Stimulated activated CD8-positive, alpha-beta memory T cell treated with anti-CD3 and anti-CD28 coated beads, Interleukin-15, amount 100 ng/mL, for 48 hours (primary cell): ENCODE data around the gene HTR6.
"Not testable (repeated sequence)": the region's sequence is repeated elsewhere in the genome, so short reads cannot be mapped to it uniquely, and the experiment has no call there.

Source experiments
- DNase-seq, 2 donors: peaks; one replicate each; pipeline ENCODE4 v3.0.0-alpha.2; 2020; ENCODE audit warnings: low read depth in 2 of 2

The HTR6 gene

GRCh38 chr1:19664453-19665185 is at the start of gene HTR6:
Gene HTR6, plus strand, starts transcription at chr1:19664875. Its CDS starts 879 bp downstream, at chr1:19665754.
- no peak for DNase-seq

GRCh38 chr1:19615438-19615837 is 49.2 kb upstream of the HTR6 start:
- no peak for DNase-seq

DNA sequence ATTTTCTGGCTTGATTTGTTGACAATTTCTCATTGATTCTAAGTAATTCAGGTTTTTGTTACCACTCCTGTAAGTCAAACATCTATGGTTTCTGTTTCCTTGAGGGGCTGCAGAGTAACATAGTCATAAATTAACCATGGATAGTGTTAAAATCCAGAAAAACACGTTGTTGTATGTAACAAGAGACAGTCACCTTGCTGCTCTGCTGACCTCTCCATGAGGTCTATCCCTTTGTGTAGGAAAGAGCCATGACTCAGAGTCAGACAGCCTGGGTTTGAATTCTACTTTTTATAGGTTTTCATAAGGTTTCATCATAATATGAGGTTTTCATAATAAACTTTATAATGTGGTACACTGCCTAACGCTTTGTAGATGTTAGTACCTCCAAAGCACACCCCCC is 48.2 kb upstream of the HTR6 start:
- DNase-seq, result no peak

DNA sequence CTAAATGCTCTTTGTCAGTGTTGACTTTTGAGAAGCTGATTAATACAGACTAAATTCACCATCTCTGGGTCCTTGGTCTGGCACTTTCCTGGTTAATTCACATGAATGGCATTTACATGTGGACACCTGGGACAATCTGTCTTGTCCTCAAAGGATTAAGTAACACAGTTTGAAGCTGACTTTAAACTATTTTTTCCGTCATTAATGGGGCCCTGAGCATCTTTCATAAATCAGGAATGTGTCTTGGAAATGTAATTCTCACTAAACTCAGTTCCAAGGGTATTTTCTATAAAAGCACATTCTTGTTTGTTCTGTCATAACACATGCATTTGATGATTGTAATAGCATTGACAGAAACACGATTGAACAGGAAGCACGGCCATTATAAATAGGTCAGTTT is 47.3 kb upstream of the HTR6 start:
- no peak for DNase-seq

DNA sequence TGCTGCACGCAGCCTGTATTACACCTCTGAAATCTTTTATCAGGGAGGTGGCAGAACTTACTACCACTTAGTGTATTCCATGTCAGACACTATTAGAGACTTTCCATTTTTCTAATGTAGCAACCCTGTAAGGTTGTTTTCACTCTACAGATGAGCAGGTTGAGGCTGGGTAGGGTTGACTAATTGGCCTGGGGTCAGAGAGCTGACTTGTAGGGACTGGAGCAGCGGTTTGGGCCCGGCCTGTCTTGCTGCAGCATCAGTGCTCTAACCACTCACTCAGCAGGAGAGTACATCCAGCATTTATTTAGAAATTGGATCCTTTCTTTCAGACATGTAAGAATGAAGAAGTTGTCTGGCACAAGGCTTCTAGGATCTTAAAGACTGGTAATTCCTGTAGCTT is 46.2 kb upstream of the HTR6 start:
- DNase-seq, result no peak

GRCh38 chr1:19619697-19620384 is 44.8 kb upstream of the HTR6 start:
- no peak for DNase-seq

GRCh38 chr1:19620786-19621185 is 43.9 kb upstream of the HTR6 start:
- DNase-seq, result no peak

DNA sequence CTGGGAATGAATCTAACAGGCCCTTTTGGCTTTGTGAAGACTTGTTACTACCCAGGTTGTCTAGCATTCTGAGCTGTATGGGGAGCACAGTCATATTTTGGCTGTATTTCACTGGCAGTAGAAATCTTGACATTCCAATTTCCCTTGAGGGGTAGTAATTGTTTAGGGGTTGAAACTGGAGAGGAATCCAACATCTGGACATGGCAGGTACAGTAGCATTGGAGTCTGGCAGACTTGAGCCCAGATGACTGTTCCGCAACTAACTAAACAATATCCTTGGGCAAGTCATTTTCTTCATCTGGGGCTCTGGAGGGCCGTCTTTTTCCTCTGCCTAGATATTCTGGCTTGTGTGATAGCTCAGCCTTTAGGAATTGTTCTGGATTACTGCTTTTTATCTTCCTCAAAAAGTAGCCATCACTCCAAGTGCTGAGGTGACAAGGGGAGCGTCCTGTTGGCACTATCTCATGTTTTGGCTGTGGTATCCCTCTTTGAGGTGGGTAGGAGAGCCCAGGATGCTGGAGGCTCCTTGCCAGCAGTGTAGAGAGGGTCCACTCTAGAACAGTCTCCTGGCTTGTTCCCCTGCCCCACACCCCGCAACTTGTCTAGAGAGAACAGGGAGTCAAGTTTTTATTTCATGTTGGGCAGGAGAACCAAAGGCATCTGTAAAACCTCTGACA is 43.3 kb upstream of the HTR6 start:
- DNase-seq, result no peak

DNA sequence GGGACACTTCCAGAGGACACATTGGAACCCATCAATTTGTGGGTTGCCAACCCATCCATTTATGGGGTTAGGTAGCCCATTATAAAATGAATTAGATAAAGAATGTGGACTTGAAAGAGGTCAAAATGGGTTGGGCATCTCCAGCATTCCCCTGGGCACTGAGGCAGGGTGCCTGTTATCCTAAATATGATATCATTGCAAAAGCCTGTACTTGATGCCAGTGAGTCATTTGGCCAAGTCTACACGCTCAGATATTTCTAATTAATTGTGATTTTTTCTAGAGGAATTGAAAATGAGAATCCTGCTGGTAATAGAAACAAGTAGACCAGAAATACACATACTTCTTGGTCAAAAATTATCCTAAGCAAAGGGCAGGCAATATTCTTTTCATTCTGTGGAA is 42.5 kb upstream of the HTR6 start:
- DNase-seq, result no peak

- no peak for DNase-seq
These were observed 41.2 kb upstream of the HTR6 start for GRCh38 chr1:19623523-19623922.

- DNase-seq, result no peak
These were observed 39.3 kb upstream of the HTR6 start for GRCh38 chr1:19625291-19625937.

DNA sequence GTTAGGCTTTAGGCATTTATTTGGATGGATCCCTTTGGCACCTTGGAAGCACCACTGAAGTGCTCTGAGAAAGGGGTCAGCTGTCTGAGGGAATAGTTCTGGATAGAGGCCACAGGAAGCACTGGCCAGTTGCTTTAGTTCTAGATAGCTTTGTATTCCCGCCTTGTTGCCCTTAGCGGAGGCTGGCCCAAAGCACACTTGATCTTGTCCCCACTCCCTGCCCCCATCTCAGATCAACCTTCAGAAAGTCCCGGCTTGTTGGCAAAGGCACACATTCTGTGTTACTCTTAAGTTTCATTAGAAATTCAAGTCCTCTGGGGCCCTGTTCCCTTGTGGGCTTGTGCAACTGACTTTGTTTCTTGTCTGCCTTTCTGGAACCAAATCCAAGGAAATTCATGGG is 35.8 kb upstream of the HTR6 start:
- DNase-seq, result no peak

GRCh38 chr1:19629357-19629756 is 35.3 kb upstream of the HTR6 start:
- no peak for DNase-seq

GRCh38 chr1:19630192-19630591 is 34.5 kb upstream of the HTR6 start:
- DNase-seq, result not testable (repeated sequence)

DNA sequence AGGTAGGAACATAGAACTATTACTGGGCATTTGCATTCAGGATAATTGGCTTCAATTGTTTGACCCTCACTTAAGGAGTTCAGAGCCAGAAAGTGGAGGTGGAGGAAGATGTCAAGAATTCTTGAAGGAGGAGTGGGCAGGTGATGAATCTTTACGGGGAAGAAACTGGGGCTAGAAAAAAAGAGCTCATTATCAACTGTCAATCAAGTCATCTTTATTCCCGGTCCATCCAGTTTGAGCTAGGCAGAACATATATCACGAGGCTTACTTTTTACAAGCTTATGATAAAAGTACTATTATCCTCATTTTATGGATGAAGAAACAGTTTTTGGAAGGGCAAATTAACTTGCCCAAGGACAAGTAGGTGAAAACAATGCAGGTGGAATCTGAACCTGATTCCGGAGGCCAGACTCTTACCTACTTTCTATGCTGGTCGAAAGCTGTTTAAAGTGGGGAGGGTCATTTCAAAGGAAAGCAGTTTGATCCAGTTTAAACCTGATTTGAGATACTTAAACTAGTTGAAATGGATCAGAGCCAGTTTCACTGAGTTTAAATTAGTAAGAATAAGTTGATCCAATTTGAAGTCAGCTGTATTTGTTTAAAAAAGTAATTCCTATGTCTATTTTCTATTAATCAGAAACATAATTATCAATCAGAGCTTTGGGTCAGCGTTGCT is 33.8 kb upstream of the HTR6 start:
- DNase-seq, result no peak

- DNase-seq, result no peak
These were observed 32.5 kb upstream of the HTR6 start for GRCh38 chr1:19632211-19632610.

- DNase-seq, result no peak
These were observed 31.6 kb upstream of the HTR6 start for GRCh38 chr1:19633106-19633505.

- DNase-seq, result not testable (repeated sequence)
These were observed 29.6 kb upstream of the HTR6 start for GRCh38 chr1:19635064-19635463.

DNA sequence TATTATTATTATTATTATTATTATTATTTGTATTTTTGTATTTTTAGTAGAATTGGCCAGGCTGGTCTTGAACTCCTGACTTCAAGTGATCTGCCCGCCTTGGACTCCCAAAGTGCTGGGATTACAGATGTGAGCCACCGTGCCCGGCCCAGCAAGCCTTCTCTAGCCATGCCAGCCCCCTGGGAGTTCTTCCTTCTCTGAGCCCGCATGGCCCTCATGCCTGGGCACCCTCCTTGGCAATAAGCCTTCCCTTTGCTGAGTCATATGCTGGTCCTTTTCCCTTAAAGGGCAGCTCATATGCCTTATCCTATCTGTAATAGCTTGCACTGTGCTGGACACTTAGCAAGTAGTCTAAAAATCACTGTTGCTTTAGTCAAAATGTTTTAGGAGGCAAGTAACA is 29.0 kb upstream of the HTR6 start:
- DNase-seq, result no peak

DNA sequence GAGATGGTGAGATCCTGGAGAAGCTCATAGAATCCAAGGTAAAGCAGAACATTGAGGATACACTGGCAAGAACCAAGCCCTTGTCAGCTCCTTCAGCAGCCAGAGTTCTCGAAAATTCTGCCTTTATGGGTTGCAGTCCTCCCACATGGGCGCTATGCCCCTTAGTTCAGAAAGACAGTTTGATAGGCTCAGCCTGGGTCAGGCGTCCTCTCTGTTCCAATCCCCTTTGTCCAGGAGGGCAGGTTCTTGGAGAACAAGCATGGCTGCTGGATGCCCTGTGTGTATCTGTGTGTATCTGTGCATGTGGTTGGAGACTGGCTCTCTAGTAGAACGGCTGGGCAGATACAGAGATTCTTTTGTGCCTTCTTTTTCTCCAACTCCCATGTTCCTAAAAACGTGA is 28.6 kb upstream of the HTR6 start:
- DNase-seq, result no peak

DNA sequence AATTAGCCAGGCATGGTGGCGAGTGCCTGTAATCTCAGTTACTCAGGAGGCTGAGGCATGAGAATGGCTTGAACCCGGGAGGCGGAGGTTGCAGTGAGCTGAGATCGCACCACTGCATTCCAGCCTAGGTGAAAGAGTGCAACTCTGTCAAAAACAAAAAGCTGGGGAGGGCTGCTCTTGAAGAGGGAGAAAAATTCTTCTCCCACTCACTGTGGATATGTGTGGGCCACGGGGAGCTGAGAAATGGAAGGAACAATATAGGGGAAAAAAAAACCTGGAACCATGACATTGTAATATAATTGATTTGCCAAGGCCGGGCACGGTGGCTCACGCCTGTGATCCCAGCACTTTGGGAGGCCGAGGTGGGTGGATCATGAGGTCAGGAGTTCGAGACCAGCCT is 27.9 kb upstream of the HTR6 start:
- DNase-seq, result not testable (repeated sequence)

- no peak for DNase-seq
These were observed 27.1 kb upstream of the HTR6 start for GRCh38 chr1:19637606-19638005.
